Panc1 (cell line): ENCODE results near the gene ATP5PB.

ENCODE experiments used
- POLR2AphosphoS5 ChIP-seq: IDR thresholded peaks from 2 replicates; pipeline ENCODE4 v1.6.1; 2012; ENCODE audit warnings: mild to moderate bottlenecking, low read depth, low read length, moderate library complexity
- SIN3A ChIP-seq: IDR thresholded peaks from 2 replicates; pipeline ENCODE4 v1.6.1; 2012; ENCODE audit warnings: low read depth, mild to moderate bottlenecking, low read length, moderate library complexity, borderline replicate concordance; ENCODE audit not compliant: insufficient read depth
- TCF7L2 ChIP-seq: IDR thresholded peaks from 2 replicates; pipeline ENCODE4 v1.6.1; 2011; ENCODE audit warnings: mild to moderate bottlenecking, low read depth, low read length, inconsistent platforms
- TF ChIP-seq, protein P1 (sequence below): fragments of 450-650 bp; IDR thresholded peaks from 2 replicates; pipeline ENCODE4 v1.5.1; 2017; ENCODE audit warnings: mild to moderate bottlenecking
- TF ChIP-seq, protein P2 (sequence below), 2 experiments: IDR thresholded peaks; 2 replicates each; pipeline ENCODE4 v1.6.1; 2011 to 2012; ENCODE audit warnings: low read depth in 2 of 2, control low read depth in 1 of 2, low read length in 1 of 2, mild to moderate bottlenecking in 1 of 2, moderate library complexity in 1 of 2; ENCODE audit not compliant: insufficient read depth in 1 of 2

DNA sequence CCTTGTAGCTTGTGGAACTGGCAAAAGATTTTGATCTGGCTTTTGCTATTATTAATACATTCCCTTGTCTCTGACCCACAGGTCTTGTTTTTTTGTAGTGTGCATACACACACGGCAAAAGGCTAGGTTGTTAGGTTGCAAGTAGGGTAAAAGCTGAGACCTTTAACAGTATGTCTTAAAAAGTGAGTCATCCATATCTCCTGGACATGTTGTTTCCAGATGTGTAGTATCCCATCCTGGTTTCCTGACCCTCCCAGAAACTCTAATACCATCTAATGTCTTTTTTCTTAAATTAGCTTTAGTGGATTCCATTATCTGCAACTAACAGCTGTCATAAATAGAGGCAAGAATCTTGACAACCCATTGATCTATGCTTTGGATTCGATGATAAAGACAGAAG is 36.4 kb upstream of the ATP5PB start:
- TF ChIP-seq POLR2AphosphoS5 = no peak
- TF ChIP-seq, protein P1, sequence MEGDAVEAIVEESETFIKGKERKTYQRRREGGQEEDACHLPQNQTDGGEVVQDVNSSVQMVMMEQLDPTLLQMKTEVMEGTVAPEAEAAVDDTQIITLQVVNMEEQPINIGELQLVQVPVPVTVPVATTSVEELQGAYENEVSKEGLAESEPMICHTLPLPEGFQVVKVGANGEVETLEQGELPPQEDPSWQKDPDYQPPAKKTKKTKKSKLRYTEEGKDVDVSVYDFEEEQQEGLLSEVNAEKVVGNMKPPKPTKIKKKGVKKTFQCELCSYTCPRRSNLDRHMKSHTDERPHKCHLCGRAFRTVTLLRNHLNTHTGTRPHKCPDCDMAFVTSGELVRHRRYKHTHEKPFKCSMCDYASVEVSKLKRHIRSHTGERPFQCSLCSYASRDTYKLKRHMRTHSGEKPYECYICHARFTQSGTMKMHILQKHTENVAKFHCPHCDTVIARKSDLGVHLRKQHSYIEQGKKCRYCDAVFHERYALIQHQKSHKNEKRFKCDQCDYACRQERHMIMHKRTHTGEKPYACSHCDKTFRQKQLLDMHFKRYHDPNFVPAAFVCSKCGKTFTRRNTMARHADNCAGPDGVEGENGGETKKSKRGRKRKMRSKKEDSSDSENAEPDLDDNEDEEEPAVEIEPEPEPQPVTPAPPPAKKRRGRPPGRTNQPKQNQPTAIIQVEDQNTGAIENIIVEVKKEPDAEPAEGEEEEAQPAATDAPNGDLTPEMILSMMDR = no peak
- TF ChIP-seq, protein P2, sequence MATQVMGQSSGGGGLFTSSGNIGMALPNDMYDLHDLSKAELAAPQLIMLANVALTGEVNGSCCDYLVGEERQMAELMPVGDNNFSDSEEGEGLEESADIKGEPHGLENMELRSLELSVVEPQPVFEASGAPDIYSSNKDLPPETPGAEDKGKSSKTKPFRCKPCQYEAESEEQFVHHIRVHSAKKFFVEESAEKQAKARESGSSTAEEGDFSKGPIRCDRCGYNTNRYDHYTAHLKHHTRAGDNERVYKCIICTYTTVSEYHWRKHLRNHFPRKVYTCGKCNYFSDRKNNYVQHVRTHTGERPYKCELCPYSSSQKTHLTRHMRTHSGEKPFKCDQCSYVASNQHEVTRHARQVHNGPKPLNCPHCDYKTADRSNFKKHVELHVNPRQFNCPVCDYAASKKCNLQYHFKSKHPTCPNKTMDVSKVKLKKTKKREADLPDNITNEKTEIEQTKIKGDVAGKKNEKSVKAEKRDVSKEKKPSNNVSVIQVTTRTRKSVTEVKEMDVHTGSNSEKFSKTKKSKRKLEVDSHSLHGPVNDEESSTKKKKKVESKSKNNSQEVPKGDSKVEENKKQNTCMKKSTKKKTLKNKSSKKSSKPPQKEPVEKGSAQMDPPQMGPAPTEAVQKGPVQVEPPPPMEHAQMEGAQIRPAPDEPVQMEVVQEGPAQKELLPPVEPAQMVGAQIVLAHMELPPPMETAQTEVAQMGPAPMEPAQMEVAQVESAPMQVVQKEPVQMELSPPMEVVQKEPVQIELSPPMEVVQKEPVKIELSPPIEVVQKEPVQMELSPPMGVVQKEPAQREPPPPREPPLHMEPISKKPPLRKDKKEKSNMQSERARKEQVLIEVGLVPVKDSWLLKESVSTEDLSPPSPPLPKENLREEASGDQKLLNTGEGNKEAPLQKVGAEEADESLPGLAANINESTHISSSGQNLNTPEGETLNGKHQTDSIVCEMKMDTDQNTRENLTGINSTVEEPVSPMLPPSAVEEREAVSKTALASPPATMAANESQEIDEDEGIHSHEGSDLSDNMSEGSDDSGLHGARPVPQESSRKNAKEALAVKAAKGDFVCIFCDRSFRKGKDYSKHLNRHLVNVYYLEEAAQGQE (IDR thresholded peaks at IDR 0.05; ENCODE audit: insufficient read depth in 1 of 2, low read depth in 2 of 2, low read length in 1 of 2) = no peak
- no peak for TF ChIP-seq SIN3A
- no peak for TF ChIP-seq TCF7L2
